Neural crest cell (in vitro differentiated cells): Measurements from ENCODE around the gene CGB2. TPM values are rescaled to one million over a fixed set of nuclear protein-coding genes. Genes with fewer than 3 reads are reported as not detected.
"Not testable (repeated sequence)": the region's sequence is repeated elsewhere in the genome, so short reads cannot be mapped to it uniquely, and the experiment has no call there.

ENCODE experiments used
- DNase-seq: peaks from one replicate; pipeline ENCODE4 v3.0.0; 2021; ENCODE audit warnings: low read depth, mixed read lengths, low spot score
- H3K27ac Mint-ChIP-seq: one replicate; pipeline ENCODE4 v1.8.0; 2021; ENCODE audit warnings: mild to moderate bottlenecking, mixed read lengths; ENCODE audit not compliant: unreplicated experiment
- H3K27me3 Mint-ChIP-seq: 2 replicates; pipeline ENCODE4 v1.8.0; 2021; ENCODE audit warnings: low read depth, mild to moderate bottlenecking, mixed read lengths
- H3K36me3 Mint-ChIP-seq: 2 replicates; pipeline ENCODE4 v1.8.0; 2021; ENCODE audit warnings: low read depth, mild to moderate bottlenecking, mixed read lengths
- H3K4me1 Mint-ChIP-seq: 2 replicates; pipeline ENCODE4 v1.8.0; 2021; ENCODE audit warnings: mixed read lengths
- H3K4me3 Mint-ChIP-seq: one replicate; pipeline ENCODE4 v1.8.0; 2021; ENCODE audit warnings: mild to moderate bottlenecking, mixed read lengths
- H3K9me3 Mint-ChIP-seq: 2 replicates; pipeline ENCODE4 v1.8.0; 2021; ENCODE audit warnings: mixed read lengths
- CTCF ChIP-seq: fragments of 200-600 bp; sonication (generic); conservative IDR thresholded peaks from 2 replicates; pipeline ENCODE4 v1.5.0; 2021; ENCODE audit warnings: antibody characterized with exemption, mild to moderate bottlenecking
- total RNA-seq: library from RNA; stranded (reverse); gene quantifications from 2 replicates; pipeline ENCODE4 v1.2.1, GENCODE V29; 2021

CGB2 gene
- total RNA-seq, 1 donor from 2014 or later: not detected

- Mint-ChIP-seq H3K36me3 (peaks cover 7% of the 10 kb centered on the region), H3K4me3 (no peak within 1 kb of the TSS), H3K4me1 (peaks cover 11% of the 10 kb centered on the region), H3K27me3 (peaks cover 55% of the 10 kb centered on the region), H3K27ac (no peak within 1 kb of the TSS), H3K9me3 (no peaks in the 10 kb centered on the region)
- TF ChIP-seq CTCF: no peak
- no peak for DNase-seq
Measured at GRCh38 chr19:49017041-49017665, 14.5 kb upstream of the CGB2 start, which contains the start of gene LHB. TSS of gene LHB (minus strand) at chr19:49017091. CDS start at chr19:49017081, 10 bp downstream.

GRCh38 chr19:49017666-49018351, 13.9 kb upstream of the CGB2 start:
- peak; percentile 62 for TF ChIP-seq CTCF
- Mint-ChIP-seq H3K4me3 (no peak overlapping the region), H3K27ac (no peak overlapping the region), H3K36me3 (peaks cover 7% of the 10 kb centered on the region), H3K27me3 (peaks cover 60% of the 10 kb centered on the region), H3K9me3 (no peaks in the 10 kb centered on the region), H3K4me1 (peaks cover 11% of the 10 kb centered on the region)
- peak; percentile 49 for DNase-seq

- not testable (repeated sequence) for H3K9me3 Mint-ChIP-seq, H3K36me3 Mint-ChIP-seq, DNase-seq, H3K27ac Mint-ChIP-seq
- peaks cover 11% of the 10 kb centered on the region for H3K4me1 Mint-ChIP-seq
- H3K4me3 Mint-ChIP-seq: peak overlapping the region; percentile 73
- peaks cover 60% of the 10 kb centered on the region for H3K27me3 Mint-ChIP-seq
Measured at GRCh38 chr19:49018388-49019241, 13.1 kb upstream of the CGB2 start.

- H3K9me3 Mint-ChIP-seq: no peaks in the 10 kb centered on the region
- H3K27me3 Mint-ChIP-seq: peaks cover 60% of the 10 kb centered on the region
- H3K27ac Mint-ChIP-seq: no peak overlapping the region
- peak; percentile 56 for TF ChIP-seq CTCF
- peak; percentile 39 for DNase-seq
- H3K4me1 Mint-ChIP-seq: peaks cover 11% of the 10 kb centered on the region
- peak overlapping the region; percentile 73 for H3K4me3 Mint-ChIP-seq
- peaks cover 7% of the 10 kb centered on the region for H3K36me3 Mint-ChIP-seq
Measured at GRCh38 chr19:49019242-49019932, 12.3 kb upstream of the CGB2 start.

GRCh38 chr19:49020342-49020741, 11.3 kb upstream of the CGB2 start:
- no peak for TF ChIP-seq CTCF
- Mint-ChIP-seq H3K9me3 (no peaks in the 10 kb centered on the region), H3K36me3 (peaks cover 5% of the 10 kb centered on the region), H3K4me3 (peak overlapping the region; percentile 54), H3K27me3 (peaks cover 60% of the 10 kb centered on the region), H3K4me1 (peaks cover 11% of the 10 kb centered on the region), H3K27ac (no peak overlapping the region)
- no peak for DNase-seq
